GM23338 (cell line): ENCODE measurements around the gene CDKAL1.

Experiments used
- EZH2 ChIP-seq: fragments of 200-600 bp; sonication (generic); IDR thresholded peaks from one replicate; pipeline ENCODE4 v1.8.0; 2017; ENCODE audit warnings: antibody characterized with exemption, mild to moderate bottlenecking, low read depth; ENCODE audit not compliant: unreplicated experiment
- EZH2phosphoT487 ChIP-seq: fragments of 200-600 bp; sonication (generic); IDR thresholded peaks from one replicate; pipeline ENCODE4 v1.8.1; 2018; ENCODE audit warnings: antibody characterized with exemption; ENCODE audit not compliant: unreplicated experiment
- POLR2AphosphoS5 ChIP-seq: IDR thresholded peaks from 2 replicates; pipeline ENCODE4 v1.6.1; 2016; ENCODE audit warnings: antibody characterized with exemption, low read depth
- TF ChIP-seq, protein P1 (sequence below), 2 experiments: fragments of 200-600 bp in 1 of 2; sonication (generic) in 1 of 2; conservative IDR thresholded peaks; 2 replicates each; pipeline versions ENCODE4 v1.5.1 to v1.6.1; 2016 to 2017; ENCODE audit warnings: antibody characterized with exemption in 2 of 2, low read depth in 2 of 2, mild to moderate bottlenecking in 2 of 2, moderate library complexity in 1 of 2

GRCh38 chr6:20998748-20999448 is 464.6 kb downstream of the CDKAL1 start:
- TF ChIP-seq, protein P1, sequence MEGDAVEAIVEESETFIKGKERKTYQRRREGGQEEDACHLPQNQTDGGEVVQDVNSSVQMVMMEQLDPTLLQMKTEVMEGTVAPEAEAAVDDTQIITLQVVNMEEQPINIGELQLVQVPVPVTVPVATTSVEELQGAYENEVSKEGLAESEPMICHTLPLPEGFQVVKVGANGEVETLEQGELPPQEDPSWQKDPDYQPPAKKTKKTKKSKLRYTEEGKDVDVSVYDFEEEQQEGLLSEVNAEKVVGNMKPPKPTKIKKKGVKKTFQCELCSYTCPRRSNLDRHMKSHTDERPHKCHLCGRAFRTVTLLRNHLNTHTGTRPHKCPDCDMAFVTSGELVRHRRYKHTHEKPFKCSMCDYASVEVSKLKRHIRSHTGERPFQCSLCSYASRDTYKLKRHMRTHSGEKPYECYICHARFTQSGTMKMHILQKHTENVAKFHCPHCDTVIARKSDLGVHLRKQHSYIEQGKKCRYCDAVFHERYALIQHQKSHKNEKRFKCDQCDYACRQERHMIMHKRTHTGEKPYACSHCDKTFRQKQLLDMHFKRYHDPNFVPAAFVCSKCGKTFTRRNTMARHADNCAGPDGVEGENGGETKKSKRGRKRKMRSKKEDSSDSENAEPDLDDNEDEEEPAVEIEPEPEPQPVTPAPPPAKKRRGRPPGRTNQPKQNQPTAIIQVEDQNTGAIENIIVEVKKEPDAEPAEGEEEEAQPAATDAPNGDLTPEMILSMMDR (conservative IDR thresholded peaks at IDR 0.05; ENCODE audit: low read depth in 2 of 2) = no peak
- TF ChIP-seq POLR2AphosphoS5 (no peak), EZH2 (no peak), EZH2phosphoT487 (no peak)
